GM12874 (cell line): Measurements from ENCODE around the gene CLTA.

Source experiments
- CTCF ChIP-seq: IDR thresholded peaks from 2 replicates; pipeline ENCODE4 v1.5.1; 2011; ENCODE audit warnings: low read depth, mild to moderate bottlenecking, control low read depth, low read length, moderate library complexity; ENCODE audit not compliant: insufficient read depth

Gene CLTA

GRCh38 chr9:36204906-36205547 lies 14.3 kb downstream of the CLTA start:
- TF ChIP-seq CTCF = no peak

- TF ChIP-seq CTCF = no peak
Observed at GRCh38 chr9:36207016-36207415, 16.3 kb downstream of the CLTA start.

- TF ChIP-seq CTCF = no peak
Observed at GRCh38 chr9:36207546-36208012, 16.9 kb downstream of the CLTA start.

- TF ChIP-seq CTCF = no peak
Observed at GRCh38 chr9:36208521-36209253, 18.0 kb downstream of the CLTA start.

DNA sequence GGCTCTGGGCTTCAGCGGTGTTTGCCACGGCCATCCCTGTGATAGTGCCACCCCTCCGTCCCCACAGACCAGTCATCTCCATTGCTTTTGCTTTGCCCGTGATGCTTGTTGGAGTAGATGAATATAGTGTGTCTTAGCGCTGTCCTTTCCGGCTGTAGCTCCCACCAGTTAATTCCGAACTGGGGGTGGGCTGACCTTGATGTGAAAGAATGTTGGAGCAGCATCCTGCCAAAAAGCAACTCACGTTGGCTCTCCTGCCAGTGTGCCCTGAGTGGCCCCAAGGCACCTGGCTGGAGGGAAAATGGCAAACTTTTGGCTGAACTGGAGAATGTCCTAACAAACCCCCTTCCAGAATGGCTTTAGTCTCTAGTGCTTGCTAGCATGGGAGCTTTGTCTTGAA lies 20.0 kb downstream of the CLTA start:
- TF ChIP-seq CTCF = no peak

- TF ChIP-seq CTCF = no peak
Observed at GRCh38 chr9:36211510-36211909, 20.8 kb downstream of the CLTA start.

DNA sequence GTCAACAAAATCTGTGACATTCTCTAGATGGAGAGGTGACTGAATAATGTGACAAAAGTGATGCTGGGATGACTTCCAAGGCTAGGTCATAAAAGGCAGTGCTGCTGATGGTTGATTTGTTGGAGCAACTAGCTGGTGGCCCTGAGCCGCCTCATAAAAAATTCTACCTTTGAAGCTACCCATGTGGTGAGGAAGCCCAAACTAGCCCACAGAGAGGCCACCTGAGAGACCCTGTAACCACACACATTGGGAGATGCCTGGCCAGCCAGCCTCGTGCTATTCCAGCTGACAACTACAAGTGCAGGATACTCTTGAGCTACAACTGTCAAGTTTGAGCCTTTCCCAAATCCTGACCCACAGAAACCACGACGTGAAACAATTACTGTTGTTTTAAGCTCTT lies 22.7 kb downstream of the CLTA start:
- TF ChIP-seq CTCF = no peak
